Activated naive CD8-positive, alpha-beta T cell treated with anti-CD3 and anti-CD28 coated beads for 36 hours (primary cell): ENCODE results near the gene TMEM186. TPM values are rescaled to one million over a fixed set of nuclear protein-coding genes. Genes with fewer than 3 reads are reported as not detected.
"Not testable (repeated sequence)": the region's sequence is repeated elsewhere in the genome, so short reads cannot be mapped to it uniquely, and the experiment has no call there.

Source experiments
- DNase-seq: peaks from one replicate; pipeline ENCODE4 v3.0.0; 2021
- H3K27ac Mint-ChIP-seq: one replicate; pipeline ENCODE4 v1.8.0; 2022; ENCODE audit warnings: mild to moderate bottlenecking, moderate library complexity, mixed read lengths
- H3K27me3 Mint-ChIP-seq: one replicate; pipeline ENCODE4 v1.8.0; 2022; ENCODE audit warnings: mild to moderate bottlenecking, mixed read lengths
- H3K36me3 Mint-ChIP-seq: one replicate; pipeline ENCODE4 v1.8.0; 2021; ENCODE audit warnings: mild to moderate bottlenecking, mixed read lengths
- H3K4me1 Mint-ChIP-seq: one replicate; pipeline ENCODE4 v1.8.0; 2021; ENCODE audit warnings: mixed read lengths
- H3K4me3 Mint-ChIP-seq: one replicate; pipeline ENCODE4 v1.8.0; 2022; ENCODE audit warnings: mild to moderate bottlenecking, moderate library complexity, mixed read lengths
- H3K9me3 Mint-ChIP-seq: one replicate; pipeline ENCODE4 v1.8.0; 2022; ENCODE audit warnings: mixed read lengths
- total RNA-seq, 2 experiments: library from RNA; stranded (reverse); gene quantifications; one replicate each; pipeline ENCODE4 v1.2.3, GENCODE V29; 2021

Gene TMEM186
- total RNA-seq, 2 experiments from 2014 or later = 14.4 to 15.1 TPM

GRCh38 chr16:8819411-8820034, 22.1 kb upstream of the TMEM186 start:
- H3K36me3 Mint-ChIP-seq = peaks cover 57% of the 10 kb centered on the region
- no peaks in the 10 kb centered on the region for H3K9me3 Mint-ChIP-seq
- no peaks in the 10 kb centered on the region for H3K27me3 Mint-ChIP-seq
- H3K4me1 Mint-ChIP-seq = peaks cover 15% of the 10 kb centered on the region
- no peak overlapping the region for H3K27ac Mint-ChIP-seq
- DNase-seq = no peak
- H3K4me3 Mint-ChIP-seq = no peak overlapping the region

GRCh38 chr16:8818504-8819270, 21.2 kb upstream of the TMEM186 start:
- no peak overlapping the region for H3K27ac Mint-ChIP-seq
- peaks cover 19% of the 10 kb centered on the region for H3K4me1 Mint-ChIP-seq
- H3K4me3 Mint-ChIP-seq = no peak overlapping the region
- no peaks in the 10 kb centered on the region for H3K9me3 Mint-ChIP-seq
- H3K27me3 Mint-ChIP-seq = no peaks in the 10 kb centered on the region
- no peak for DNase-seq
- H3K36me3 Mint-ChIP-seq = peaks cover 65% of the 10 kb centered on the region

- Mint-ChIP-seq H3K27me3 (no peaks in the 10 kb centered on the region), H3K36me3 (peaks cover 66% of the 10 kb centered on the region), H3K4me3 (no peak overlapping the region), H3K27ac (peak overlapping the region; percentile 63), H3K9me3 (no peaks in the 10 kb centered on the region), H3K4me1 (peaks cover 27% of the 10 kb centered on the region)
- DNase-seq = no peak
Observed at GRCh38 chr16:8816967-8817655, 19.7 kb upstream of the TMEM186 start.

- peaks cover 27% of the 10 kb centered on the region for H3K4me1 Mint-ChIP-seq
- DNase-seq = no peak
- H3K27me3 Mint-ChIP-seq = no peaks in the 10 kb centered on the region
- no peaks in the 10 kb centered on the region for H3K9me3 Mint-ChIP-seq
- peak overlapping the region; percentile 40 for H3K27ac Mint-ChIP-seq
- H3K4me3 Mint-ChIP-seq = no peak overlapping the region
- peaks cover 61% of the 10 kb centered on the region for H3K36me3 Mint-ChIP-seq
Observed at GRCh38 chr16:8814095-8814806, 16.8 kb upstream of the TMEM186 start.

- no peak overlapping the region for H3K27ac Mint-ChIP-seq
- no peak for DNase-seq
- H3K4me1 Mint-ChIP-seq = peaks cover 25% of the 10 kb centered on the region
- H3K4me3 Mint-ChIP-seq = no peak overlapping the region
- H3K27me3 Mint-ChIP-seq = no peaks in the 10 kb centered on the region
- peaks cover 51% of the 10 kb centered on the region for H3K36me3 Mint-ChIP-seq
- no peaks in the 10 kb centered on the region for H3K9me3 Mint-ChIP-seq
Observed at GRCh38 chr16:8812162-8812843, 14.9 kb upstream of the TMEM186 start.

- no peak for DNase-seq
- Mint-ChIP-seq H3K27ac (no peak overlapping the region), H3K9me3 (no peaks in the 10 kb centered on the region), H3K27me3 (no peaks in the 10 kb centered on the region), H3K36me3 (peaks cover 33% of the 10 kb centered on the region), H3K4me1 (peaks cover 12% of the 10 kb centered on the region), H3K4me3 (no peak overlapping the region)
Observed at GRCh38 chr16:8808613-8809353, 11.3 kb upstream of the TMEM186 start.

- Mint-ChIP-seq H3K4me3 (no peak overlapping the region), H3K4me1 (peaks cover 11% of the 10 kb centered on the region), H3K27me3 (no peaks in the 10 kb centered on the region), H3K27ac (no peak overlapping the region), H3K36me3 (peaks cover 31% of the 10 kb centered on the region), H3K9me3 (no peaks in the 10 kb centered on the region)
- no peak for DNase-seq
Observed at GRCh38 chr16:8808009-8808408, 10.6 kb upstream of the TMEM186 start.

- Mint-ChIP-seq H3K36me3 (peaks cover 34% of the 10 kb centered on the region), H3K4me3 (no peak overlapping the region), H3K4me1 (peaks cover 8% of the 10 kb centered on the region), H3K9me3 (no peaks in the 10 kb centered on the region), H3K27ac (no peak overlapping the region), H3K27me3 (no peaks in the 10 kb centered on the region)
- DNase-seq = no peak
Observed at GRCh38 chr16:8807189-8807588, 9.8 kb upstream of the TMEM186 start.

- Mint-ChIP-seq H3K9me3 (no peaks in the 10 kb centered on the region), H3K4me3 (no peak overlapping the region), H3K27me3 (no peaks in the 10 kb centered on the region), H3K27ac (no peak overlapping the region), H3K4me1 (peaks cover 8% of the 10 kb centered on the region), H3K36me3 (peaks cover 38% of the 10 kb centered on the region)
- no peak for DNase-seq
Observed at GRCh38 chr16:8806272-8806983, 9.0 kb upstream of the TMEM186 start.

- H3K9me3 Mint-ChIP-seq = no peaks in the 10 kb centered on the region
- H3K4me3 Mint-ChIP-seq = no peak overlapping the region
- no peaks in the 10 kb centered on the region for H3K27me3 Mint-ChIP-seq
- no peak for DNase-seq
- H3K27ac Mint-ChIP-seq = no peak overlapping the region
- H3K4me1 Mint-ChIP-seq = peaks cover 13% of the 10 kb centered on the region
- H3K36me3 Mint-ChIP-seq = peaks cover 37% of the 10 kb centered on the region
Observed at GRCh38 chr16:8804313-8804712, 6.9 kb upstream of the TMEM186 start.

GRCh38 chr16:8803733-8804132, 6.3 kb upstream of the TMEM186 start:
- DNase-seq, H3K9me3 Mint-ChIP-seq, H3K27ac Mint-ChIP-seq, H3K27me3 Mint-ChIP-seq, H3K4me3 Mint-ChIP-seq: not testable (repeated sequence)
- peaks cover 17% of the 10 kb centered on the region for H3K4me1 Mint-ChIP-seq
- peaks cover 37% of the 10 kb centered on the region for H3K36me3 Mint-ChIP-seq

- no peak overlapping the region for H3K4me3 Mint-ChIP-seq
- peaks cover 24% of the 10 kb centered on the region for H3K4me1 Mint-ChIP-seq
- H3K27me3 Mint-ChIP-seq = no peaks in the 10 kb centered on the region
- peaks cover 40% of the 10 kb centered on the region for H3K36me3 Mint-ChIP-seq
- H3K27ac Mint-ChIP-seq = no peak overlapping the region
- no peak for DNase-seq
- no peaks in the 10 kb centered on the region for H3K9me3 Mint-ChIP-seq
Observed at GRCh38 chr16:8801701-8802100, 4.3 kb upstream of the TMEM186 start.

- H3K27ac Mint-ChIP-seq = peak overlapping the region; percentile 96
- H3K4me1 Mint-ChIP-seq = peaks cover 39% of the 10 kb centered on the region
- H3K36me3 Mint-ChIP-seq = peaks cover 35% of the 10 kb centered on the region
- H3K9me3 Mint-ChIP-seq = no peaks in the 10 kb centered on the region
- no peaks in the 10 kb centered on the region for H3K27me3 Mint-ChIP-seq
- no peak for DNase-seq
- H3K4me3 Mint-ChIP-seq = peak overlapping the region; percentile 95
Observed at GRCh38 chr16:8798535-8799157, 1.2 kb upstream of the TMEM186 start.
